Activated T-cell treated with anti-CD3 and anti-CD28 coated beads, Interleukin-2, amount 50 U/mL, for 72 hours (primary cell): ENCODE results near the gene MPPED1. TPM values are rescaled to one million over a fixed set of nuclear protein-coding genes. Genes with fewer than 3 reads are reported as not detected.
A peak's percentile ranks its signal among the peaks of the same experiment; 100 is the strongest.

ENCODE experiments used
- ATAC-seq, 2 donors: fragments of 150-1000 bp; cut with Tn5 transposase; replicated peaks in 1 of 2; 2 replicates each; pipeline ENCODE4 v1.10.0; 2021; ENCODE audit warnings: moderate library complexity in 2 of 2, mild to moderate bottlenecking in 1 of 2
- DNase-seq, 2 donors: peaks; one replicate each; pipeline ENCODE4 v3.0.0; 2021 to 2022; ENCODE audit warnings: mixed read lengths in 1 of 2
- H3K27ac Mint-ChIP-seq: one replicate; pipeline ENCODE4 v1.8.0; 2022; ENCODE audit warnings: mild to moderate bottlenecking, moderate library complexity, mixed read lengths
- H3K27me3 Mint-ChIP-seq: one replicate; pipeline ENCODE4 v1.8.0; 2022; ENCODE audit warnings: low read depth, mixed read lengths
- H3K36me3 Mint-ChIP-seq, 2 donors: one replicate each; pipeline ENCODE4 v1.8.0; 2022; ENCODE audit warnings: mixed read lengths in 2 of 2, mild to moderate bottlenecking in 1 of 2; ENCODE audit not compliant: insufficient read depth in 2 of 2
- H3K4me1 Mint-ChIP-seq: one replicate; pipeline ENCODE4 v1.8.0; 2022; ENCODE audit warnings: low read depth, mixed read lengths
- H3K4me3 Mint-ChIP-seq, 2 donors: one replicate each; pipeline ENCODE4 v1.8.0; 2022; ENCODE audit warnings: mild to moderate bottlenecking in 2 of 2, mixed read lengths in 2 of 2, moderate library complexity in 2 of 2
- H3K9me3 Mint-ChIP-seq, 2 donors: one replicate each; pipeline ENCODE4 v1.8.0; 2022; ENCODE audit warnings: mixed read lengths in 2 of 2
- total RNA-seq, 2 donors: library from RNA; stranded (reverse); gene quantifications; one replicate each; pipeline ENCODE4 v1.2.3, GENCODE V29; 2022

MPPED1 gene
- total RNA-seq, 2 donors from 2014 or later = not detected

DNA sequence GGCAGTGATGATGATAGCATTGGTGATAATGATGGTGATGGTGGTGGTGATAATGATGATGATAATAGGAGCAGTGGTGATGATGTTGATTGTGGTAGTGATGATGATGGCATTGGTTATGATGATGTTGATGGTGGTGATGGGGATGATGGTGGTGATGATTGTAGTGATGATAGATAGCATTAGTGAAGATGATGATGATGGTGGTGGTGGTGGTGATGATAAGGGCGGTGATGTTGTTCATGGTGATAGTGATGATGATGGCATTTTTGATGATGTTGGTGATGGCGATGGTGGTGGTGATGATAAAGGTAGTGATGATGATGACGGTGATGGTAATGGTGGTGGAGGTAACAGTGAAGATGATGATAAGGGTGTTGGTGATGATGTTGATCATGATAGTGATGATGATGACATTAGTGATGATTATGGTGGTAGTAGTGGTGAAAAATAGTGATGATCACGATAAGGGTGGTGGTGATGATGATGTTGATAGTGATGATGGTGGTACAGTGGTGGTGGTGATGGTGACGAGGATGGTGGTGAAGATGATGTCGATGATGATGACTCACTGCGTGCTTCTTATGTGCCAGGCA is 93.0 kb downstream of the MPPED1 start:
- Mint-ChIP-seq H3K4me3 (no peak overlapping the region), H3K27me3 (no peaks in the 10 kb centered on the region), H3K27ac (no peak overlapping the region), H3K4me1 (no peaks in the 10 kb centered on the region), H3K9me3 (peaks cover 0 to 1% of the 10 kb centered on the region in 2 donors), H3K36me3 (no peaks in the 10 kb centered on the region)
- DNase-seq (no peak), ATAC-seq (no peak)

DNA sequence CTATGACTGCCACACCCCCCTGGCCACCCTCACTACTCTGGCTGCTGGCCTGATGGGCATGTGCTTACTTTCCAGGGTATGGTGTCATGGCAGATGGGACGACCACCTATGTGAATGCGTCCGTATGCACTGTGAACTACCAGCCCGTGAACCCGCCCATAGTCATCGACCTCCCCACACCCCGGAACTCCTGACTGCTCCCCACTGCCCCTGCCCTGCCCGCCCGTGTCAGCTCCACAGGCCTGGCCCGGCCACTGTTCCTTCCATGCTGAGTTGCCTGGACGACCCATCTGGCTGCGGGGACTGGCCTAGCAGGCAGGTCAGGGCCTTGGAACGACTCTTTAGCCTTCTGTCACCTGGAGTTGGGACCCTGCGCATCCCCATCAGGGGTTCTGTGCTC is 93.6 kb downstream of the MPPED1 start:
- Mint-ChIP-seq H3K4me3 (no peak overlapping the region), H3K27ac (no peak overlapping the region), H3K36me3 (no peaks in the 10 kb centered on the region), H3K4me1 (no peaks in the 10 kb centered on the region), H3K27me3 (no peaks in the 10 kb centered on the region), H3K9me3 (peaks cover 0 to 1% of the 10 kb centered on the region in 2 donors)
- ATAC-seq (no peak), DNase-seq (no peak)

DNA sequence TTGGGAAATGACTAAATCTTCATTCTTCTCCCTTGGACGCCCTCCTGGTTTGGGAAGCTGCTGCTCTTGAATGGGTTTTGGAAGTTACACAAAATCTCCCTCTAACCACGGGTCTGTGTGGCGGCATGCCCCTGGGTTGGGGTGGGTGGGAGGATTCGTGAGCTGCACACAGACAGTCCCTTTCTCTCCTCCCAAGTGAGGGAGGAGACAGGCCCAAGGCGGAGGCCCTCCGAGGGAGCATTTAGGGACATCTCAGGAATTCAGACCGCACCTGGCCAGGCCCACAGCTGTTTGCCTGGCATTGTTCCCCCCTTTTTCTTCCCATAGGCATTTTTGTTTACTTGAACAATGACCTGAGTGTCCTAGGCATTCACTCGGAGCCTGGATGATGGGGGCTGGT is 94.1 kb downstream of the MPPED1 start:
- Mint-ChIP-seq H3K27me3 (no peaks in the 10 kb centered on the region), H3K4me3 (no peak overlapping the region), H3K4me1 (no peaks in the 10 kb centered on the region), H3K27ac (no peak overlapping the region), H3K36me3 (no peaks in the 10 kb centered on the region), H3K9me3 (peaks cover 0 to 1% of the 10 kb centered on the region in 2 donors)
- DNase-seq (no peak), ATAC-seq (no peak)

DNA sequence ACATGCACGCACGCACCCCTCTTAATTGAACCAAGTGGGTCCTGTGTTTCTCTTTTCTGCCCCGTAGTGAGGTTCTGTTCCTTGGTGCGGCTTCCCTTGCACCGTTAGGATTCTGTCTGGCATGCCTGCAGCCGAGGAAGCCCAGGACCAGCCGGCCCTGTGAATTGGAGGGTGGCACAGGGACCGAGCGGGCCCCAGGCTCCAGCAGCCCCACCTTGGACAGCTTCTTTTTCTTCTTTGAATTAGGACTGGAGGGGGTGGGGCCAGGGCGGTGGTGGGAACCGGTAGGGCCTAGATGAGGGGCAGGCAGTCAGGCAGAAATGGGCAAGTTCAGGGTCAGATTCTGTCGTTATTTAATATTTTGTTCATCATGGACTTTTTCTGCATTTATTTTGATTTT is 94.7 kb downstream of the MPPED1 start:
- Mint-ChIP-seq H3K9me3 (peaks cover 0 to 1% of the 10 kb centered on the region in 2 donors), H3K27me3 (no peaks in the 10 kb centered on the region), H3K27ac (no peak overlapping the region), H3K4me3 (no peak overlapping the region), H3K36me3 (no peaks in the 10 kb centered on the region), H3K4me1 (no peaks in the 10 kb centered on the region)
- DNase-seq (no peak), ATAC-seq (no peak)

DNA sequence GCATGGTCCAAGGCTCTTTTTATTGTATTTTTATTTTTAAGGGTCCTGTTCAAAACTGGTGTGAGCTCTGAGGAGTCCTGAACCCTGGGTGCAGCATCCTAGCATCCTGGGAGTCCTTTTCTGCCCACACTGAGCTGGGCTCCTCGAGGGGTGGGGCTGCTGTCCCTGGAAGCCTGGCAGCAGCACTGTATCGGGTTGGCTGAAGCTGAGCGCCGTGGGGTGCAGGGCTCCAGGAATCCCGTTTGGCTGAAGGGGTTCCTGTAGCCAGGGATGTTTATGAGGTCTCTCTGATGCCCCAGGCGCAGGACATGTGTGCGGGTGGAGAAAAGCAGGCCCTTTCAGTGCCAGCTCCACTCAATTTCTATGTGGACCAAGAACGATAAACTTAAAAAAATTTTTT is 95.4 kb downstream of the MPPED1 start:
- Mint-ChIP-seq H3K27me3 (no peaks in the 10 kb centered on the region), H3K36me3 (no peaks in the 10 kb centered on the region), H3K9me3 (peaks cover 0 to 1% of the 10 kb centered on the region in 2 donors), H3K27ac (no peak overlapping the region), H3K4me3 (no peak overlapping the region), H3K4me1 (no peaks in the 10 kb centered on the region)
- ATAC-seq = no peak
- DNase-seq = no peak

DNA sequence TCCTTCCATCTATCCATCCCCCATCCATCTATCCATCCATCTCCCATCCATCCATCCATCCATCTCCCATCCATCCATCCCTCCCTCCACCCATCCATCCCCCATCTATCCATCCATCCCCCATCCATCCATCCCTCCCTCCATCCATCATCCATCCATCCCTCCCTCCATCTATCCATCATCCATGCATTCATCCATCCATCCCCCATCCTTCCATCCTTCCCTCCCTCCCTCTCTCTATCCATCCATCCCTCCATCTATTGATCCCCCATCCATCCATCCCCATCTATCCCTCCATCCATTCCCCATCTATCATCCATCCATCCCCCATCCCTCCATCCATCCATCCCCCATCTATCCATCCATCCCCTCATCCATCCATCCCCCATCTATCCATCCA is 96.7 kb downstream of the MPPED1 start:
- peaks cover 0 to 1% of the 10 kb centered on the region in 2 donors for H3K9me3 Mint-ChIP-seq
- no peaks in the 10 kb centered on the region for H3K4me1 Mint-ChIP-seq
- H3K27ac Mint-ChIP-seq = no peak overlapping the region

DNA sequence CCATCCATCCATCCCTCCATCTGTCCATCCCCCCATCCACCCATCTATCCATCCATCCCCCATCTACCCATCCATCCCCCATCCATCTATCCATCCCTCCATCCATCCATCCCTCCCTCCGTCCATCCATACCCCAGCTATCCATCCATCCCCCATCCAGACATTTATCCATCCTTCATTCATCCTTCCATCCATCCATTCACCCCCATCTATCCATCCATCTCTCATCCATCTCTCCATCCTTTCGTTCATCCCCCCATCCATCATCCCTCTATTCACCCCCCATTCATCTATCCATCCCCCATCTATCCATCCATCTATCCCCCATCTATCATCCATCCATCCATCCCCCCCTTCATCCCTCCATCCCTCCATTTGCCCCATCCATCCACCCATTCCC is 97.5 kb downstream of the MPPED1 start:
- H3K4me1 Mint-ChIP-seq = no peaks in the 10 kb centered on the region
- no peak overlapping the region for H3K4me3 Mint-ChIP-seq
- no peak for DNase-seq
- H3K9me3 Mint-ChIP-seq = peaks cover 0 to 1% of the 10 kb centered on the region in 2 donors
- H3K27ac Mint-ChIP-seq = no peak overlapping the region
- ATAC-seq = no peak
- H3K27me3 Mint-ChIP-seq = no peaks in the 10 kb centered on the region
- H3K36me3 Mint-ChIP-seq = no peaks in the 10 kb centered on the region

More for the DNA sequence above, 96.7 kb downstream of the MPPED1 start:
- Mint-ChIP-seq H3K4me3 (no peak overlapping the region), H3K36me3 (no peaks in the 10 kb centered on the region), H3K27me3 (no peaks in the 10 kb centered on the region)
- no peak for ATAC-seq
- DNase-seq = no peak

DNA sequence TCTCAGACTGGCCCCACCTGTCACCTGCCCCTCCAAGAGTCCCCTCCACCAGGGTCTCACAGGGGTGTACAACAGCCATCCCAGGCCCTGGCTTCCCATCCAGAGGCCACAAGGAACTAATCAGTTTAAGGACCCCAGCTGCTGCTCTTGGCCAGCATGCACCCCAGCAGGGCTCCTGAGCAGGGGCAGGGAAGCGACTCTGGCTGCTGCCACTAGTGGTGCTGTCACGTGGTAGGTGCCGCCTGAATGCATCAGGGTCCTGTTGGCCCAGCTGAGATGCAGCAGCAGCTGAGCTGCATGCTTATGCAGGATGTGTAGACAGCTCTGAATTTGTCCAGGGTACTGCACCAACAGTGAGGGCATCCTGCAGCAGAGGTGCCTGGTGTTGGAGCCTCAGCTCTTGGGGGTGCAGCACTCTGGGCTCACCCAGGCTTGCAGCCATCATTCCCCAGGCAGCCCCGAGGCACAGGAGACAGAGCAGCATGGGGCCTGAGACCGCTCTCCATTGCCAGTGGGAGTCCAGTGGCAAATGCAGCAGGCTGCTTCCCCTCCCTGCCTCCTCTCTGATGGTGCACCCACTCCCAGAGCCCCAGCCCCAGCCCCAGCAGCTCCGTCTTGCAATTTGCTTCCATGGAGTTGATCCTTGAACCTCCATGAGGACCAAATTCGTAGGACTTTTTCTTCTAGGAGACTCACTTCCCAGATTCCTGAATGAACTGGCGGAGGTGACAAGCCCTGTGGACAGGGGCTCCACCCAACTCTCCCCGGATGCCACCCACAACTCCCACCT is 98.7 kb downstream of the MPPED1 start:
- Mint-ChIP-seq H3K27ac (no peak overlapping the region), H3K36me3 (no peaks in the 10 kb centered on the region), H3K27me3 (no peaks in the 10 kb centered on the region), H3K4me3 (no peak overlapping the region), H3K9me3 (peaks cover 0 to 1% of the 10 kb centered on the region in 2 donors), H3K4me1 (no peaks in the 10 kb centered on the region)
- ATAC-seq = no peak
- DNase-seq = no peak

DNA sequence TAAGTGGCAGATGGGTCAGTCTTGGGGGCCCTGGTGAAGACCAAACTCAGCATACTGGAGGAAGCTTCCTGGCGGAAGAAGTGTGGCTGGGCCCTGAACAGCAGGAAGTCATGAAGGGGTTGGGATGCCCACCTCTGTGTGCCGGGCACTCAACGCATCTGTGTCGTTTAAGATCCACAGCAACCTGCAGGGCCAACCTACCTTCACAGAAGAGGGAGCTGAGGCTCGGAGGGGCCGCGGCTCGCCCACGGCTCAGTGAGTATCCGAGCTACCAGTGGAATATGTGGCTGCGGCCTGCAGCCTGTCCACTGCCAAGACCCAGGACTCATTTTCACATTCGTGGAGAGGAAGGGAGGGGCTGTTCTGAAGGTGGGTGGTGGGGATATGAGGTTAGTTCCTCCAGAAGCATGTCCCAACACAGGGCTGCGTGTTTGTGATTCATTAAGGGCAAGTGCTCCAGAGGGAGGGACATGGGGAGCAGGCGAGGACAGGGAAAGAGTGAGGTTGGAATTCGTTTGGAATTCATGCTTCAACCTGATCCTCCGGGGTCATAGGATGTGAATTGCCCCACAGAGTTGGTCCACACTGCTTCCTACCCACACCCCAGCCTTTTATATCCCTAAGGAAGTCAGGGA is 99.6 kb downstream of the MPPED1 start:
- DNase-seq (no peak), ATAC-seq (no peak)
- Mint-ChIP-seq H3K9me3 (peaks cover 0 to 1% of the 10 kb centered on the region in 2 donors), H3K36me3 (no peaks in the 10 kb centered on the region), H3K27ac (no peak overlapping the region), H3K4me1 (no peaks in the 10 kb centered on the region), H3K27me3 (no peaks in the 10 kb centered on the region), H3K4me3 (no peak overlapping the region)

DNA sequence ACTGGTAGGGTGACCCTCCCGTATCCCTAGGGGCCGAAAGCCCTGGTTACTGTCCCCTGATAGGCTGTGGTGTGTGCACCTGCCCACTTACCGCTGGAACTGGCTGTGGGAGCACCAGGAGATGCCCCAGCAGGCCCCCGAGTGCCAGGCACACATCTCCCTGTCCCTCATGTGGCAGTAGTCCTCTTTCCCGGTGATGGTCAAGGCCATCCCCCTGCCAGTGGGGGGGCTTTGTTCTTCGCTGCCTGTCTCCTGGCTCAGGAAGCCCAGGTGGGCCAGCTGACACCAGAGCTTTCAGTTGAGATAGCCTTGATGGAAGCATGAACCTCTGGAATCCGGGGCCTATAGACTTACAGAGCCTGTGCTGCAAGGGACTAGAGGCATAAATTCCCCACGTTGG is 100.5 kb downstream of the MPPED1 start:
- Mint-ChIP-seq H3K4me1 (no peaks in the 10 kb centered on the region), H3K27me3 (no peaks in the 10 kb centered on the region), H3K36me3 (no peaks in the 10 kb centered on the region), H3K9me3 (peaks cover 0 to 1% of the 10 kb centered on the region in 2 donors), H3K27ac (no peak overlapping the region), H3K4me3 (no peak overlapping the region)
- no peak for ATAC-seq
- no peak for DNase-seq

DNA sequence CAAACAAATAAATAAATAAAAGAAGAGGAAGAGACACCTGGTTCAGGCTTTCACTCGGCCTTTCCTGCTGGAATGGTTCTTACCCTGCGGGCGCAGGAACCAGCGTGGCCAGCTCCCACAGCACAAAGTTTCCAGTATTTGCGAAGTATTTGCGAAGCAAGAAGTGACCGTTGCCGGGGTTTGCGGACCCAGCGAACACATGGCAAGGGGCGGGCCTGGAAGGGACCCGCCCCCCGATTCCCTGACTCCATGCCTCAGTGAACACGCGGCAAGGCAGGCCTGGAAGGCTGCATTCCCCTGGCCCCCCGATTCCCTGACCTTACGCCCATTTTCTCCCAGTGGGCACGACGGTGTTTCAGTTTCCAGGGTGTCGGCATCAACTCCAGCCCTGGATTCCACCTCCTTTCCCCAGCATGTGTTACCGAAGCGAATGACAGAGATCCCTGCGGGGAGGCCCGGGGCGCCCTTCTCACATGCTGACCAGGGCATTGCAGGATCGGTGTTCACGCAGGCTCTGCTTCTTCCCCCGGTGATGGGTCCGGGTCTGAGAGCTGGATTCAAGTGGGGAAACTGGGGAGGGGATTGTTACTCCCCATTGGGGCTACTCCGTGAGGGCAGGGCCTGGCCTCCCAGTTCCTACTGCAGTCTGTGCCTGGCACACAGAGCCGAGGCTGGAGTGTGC is 102.8 kb downstream of the MPPED1 start:
- no peaks in the 10 kb centered on the region for H3K9me3 Mint-ChIP-seq

DNA sequence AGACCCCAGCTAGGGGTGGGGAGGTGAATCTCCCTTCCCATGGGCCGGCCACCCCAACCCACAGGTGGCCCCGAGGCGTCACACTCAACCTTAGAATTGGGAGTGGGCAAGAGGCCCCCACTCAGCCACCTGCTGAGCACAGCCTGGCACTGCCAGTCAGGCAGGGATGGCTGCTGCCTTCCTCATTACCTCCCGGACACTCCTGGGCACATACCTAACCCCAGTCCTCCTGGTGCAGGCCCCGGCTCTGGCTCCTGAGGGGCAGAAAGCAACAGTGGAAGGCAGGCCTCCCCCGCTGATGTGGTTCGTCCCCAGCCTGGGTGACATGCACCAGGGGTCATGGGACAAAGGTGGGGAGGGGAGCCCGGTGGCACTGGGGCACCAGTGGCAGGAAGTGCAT is 103.6 kb downstream of the MPPED1 start:
- H3K4me3 Mint-ChIP-seq = no peak overlapping the region
- H3K9me3 Mint-ChIP-seq = no peaks in the 10 kb centered on the region
- peaks cover 2% of the 10 kb centered on the region for H3K4me1 Mint-ChIP-seq
- DNase-seq (no peak), ATAC-seq (no peak)
- no peak overlapping the region for H3K27ac Mint-ChIP-seq
- H3K36me3 Mint-ChIP-seq = no peaks in the 10 kb centered on the region
- peaks cover 19% of the 10 kb centered on the region for H3K27me3 Mint-ChIP-seq

More for the DNA sequence above, 102.8 kb downstream of the MPPED1 start:
- no peak for ATAC-seq
- no peak for DNase-seq
- Mint-ChIP-seq H3K27ac (no peak overlapping the region), H3K36me3 (no peaks in the 10 kb centered on the region), H3K4me3 (no peak overlapping the region), H3K4me1 (no peaks in the 10 kb centered on the region), H3K27me3 (peaks cover 15% of the 10 kb centered on the region)

DNA sequence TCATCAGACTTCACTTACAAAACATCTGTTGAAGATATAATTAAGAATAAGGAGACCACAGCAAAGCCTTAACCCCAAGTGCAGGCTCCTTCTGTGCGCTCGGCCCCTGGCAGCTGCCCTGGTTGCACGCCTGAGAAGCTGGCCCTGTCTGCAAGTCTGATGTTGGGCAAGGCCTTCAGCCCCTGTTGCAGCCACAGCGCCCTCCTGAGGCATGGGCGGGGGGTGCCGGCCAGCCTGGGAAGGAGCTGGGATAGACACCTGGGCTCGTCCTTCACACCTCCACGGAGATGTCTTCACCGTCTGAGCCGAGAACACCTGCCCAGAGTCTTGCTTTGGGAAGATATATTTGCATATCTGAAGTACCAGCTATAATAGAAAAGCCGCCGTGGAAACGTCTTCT is 104.1 kb downstream of the MPPED1 start:
- no peak for ATAC-seq
- peak in 1 of 2 donors; percentile 7 for DNase-seq
- Mint-ChIP-seq H3K27ac (no peak overlapping the region), H3K4me1 (peaks cover 7% of the 10 kb centered on the region), H3K9me3 (no peaks in the 10 kb centered on the region), H3K36me3 (no peaks in the 10 kb centered on the region), H3K27me3 (peaks cover 19% of the 10 kb centered on the region), H3K4me3 (no peak overlapping the region)
